Upper lobe of left lung (tissue), 4 donors: Measurements from ENCODE around the gene HTR1B.

ENCODE experiments used
- EP300 ChIP-seq, 4 donors: sonication (generic); formaldehyde crosslinking; IDR thresholded peaks; one replicate each; pipeline ENCODE4 v1.5.1; 2017; ENCODE audit warnings: antibody characterized with exemption in 4 of 4, control low read depth in 2 of 4
- POLR2AphosphoS5 ChIP-seq, 2 donors: sonication (generic); formaldehyde crosslinking; IDR thresholded peaks; one replicate each; pipeline ENCODE4 v1.5.1; 2017; ENCODE audit warnings: antibody characterized with exemption in 2 of 2

DNA sequence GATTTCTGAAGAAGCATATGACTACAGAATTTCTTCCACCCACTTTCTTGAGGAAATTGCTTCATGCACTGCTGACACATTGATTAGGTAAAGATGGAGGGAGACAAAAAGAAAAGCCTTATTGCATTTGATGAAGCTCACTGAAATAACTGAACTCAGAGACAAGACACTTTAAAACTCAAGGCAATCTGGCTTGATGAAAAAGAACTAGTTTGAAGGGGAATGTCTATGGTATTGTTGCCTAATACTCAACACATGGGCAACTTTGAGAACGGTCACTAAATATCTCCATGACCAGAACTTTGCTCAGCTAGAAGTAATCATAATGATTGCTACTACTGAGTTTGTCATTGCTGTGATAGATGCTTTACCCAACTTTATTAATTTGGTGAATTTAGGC lies 38.1 kb downstream of the HTR1B start:
- TF ChIP-seq EP300 (IDR thresholded peaks at IDR 0.05): no peak
- no peak for TF ChIP-seq POLR2AphosphoS5 (IDR thresholded peaks at IDR 0.05)
